GM19238 (cell line): ENCODE data around the gene GJB6.

Experiments
- DNase-seq: peaks from one replicate; pipeline ENCODE4 v3.0.0; 2011; ENCODE audit warnings: low spot score; ENCODE audit not compliant: insufficient read length

GJB6 gene

GRCh38 chr13:20227730-20228129, 4.4 kb downstream of the GJB6 start:
- DNase-seq, result no peak

DNA sequence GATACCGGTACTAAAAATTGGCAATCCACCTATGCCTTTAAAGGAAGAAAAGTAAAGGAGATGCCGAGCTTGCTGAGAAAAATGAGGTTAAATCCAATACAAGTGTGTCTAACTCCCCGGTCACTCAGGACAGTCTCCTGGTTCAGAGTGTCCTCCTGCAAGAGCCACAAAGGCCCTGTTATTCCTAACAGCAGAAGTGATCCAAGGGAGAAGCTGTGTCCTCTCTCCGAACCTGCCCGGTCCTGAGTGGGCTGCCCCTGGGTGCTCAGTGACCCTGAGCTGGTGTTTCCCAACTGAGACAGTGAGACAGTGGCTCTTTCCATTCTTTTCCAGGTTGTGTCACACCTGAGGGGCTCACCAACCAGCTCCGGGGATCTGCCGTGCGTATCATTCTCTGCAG, 4.8 kb downstream of the GJB6 start:
- DNase-seq, result no peak

DNA sequence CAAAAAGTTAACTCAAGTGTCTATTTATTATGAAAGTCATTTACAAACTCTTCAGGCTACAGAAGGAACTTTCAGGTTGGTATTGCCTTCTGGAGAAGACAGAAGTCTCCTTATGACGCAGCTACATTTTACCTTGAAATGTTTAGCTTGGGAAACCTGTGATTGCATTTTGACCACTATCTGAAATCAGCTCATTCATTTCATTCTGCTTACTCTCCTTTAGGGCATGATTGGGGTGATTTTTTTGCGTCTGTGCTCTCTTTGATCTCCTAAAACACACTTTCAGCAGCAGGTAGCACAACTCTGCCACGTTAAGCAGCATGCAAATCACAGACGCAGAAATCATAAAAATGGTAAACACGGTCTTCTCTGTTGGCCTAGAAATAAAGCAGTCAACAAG, 9.6 kb downstream of the GJB6 start:
- no peak for DNase-seq

GRCh38 chr13:20221772-20222171, 10.3 kb downstream of the GJB6 start:
- DNase-seq, result no peak

DNA sequence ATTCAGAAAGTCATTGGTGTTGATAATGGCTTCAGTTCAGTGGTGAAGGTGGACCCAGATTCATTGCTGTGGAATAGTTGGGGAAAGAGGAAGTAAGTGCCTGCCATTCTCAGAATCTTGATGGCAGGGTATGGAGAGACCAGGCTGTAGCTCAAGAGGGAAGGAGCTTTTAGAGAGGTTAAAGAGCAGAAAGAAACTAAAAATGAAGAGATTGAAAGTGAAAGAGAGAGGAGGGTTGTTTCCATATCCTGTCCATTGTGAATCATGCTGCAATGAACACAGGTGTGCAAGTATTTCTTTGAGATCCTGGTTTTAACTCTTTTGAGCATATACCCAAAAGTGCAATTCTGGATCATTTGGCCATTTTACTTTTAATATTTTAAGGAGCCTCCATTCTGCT, 12.5 kb downstream of the GJB6 start:
- peak; percentile 37 for DNase-seq

GRCh38 chr13:20217168-20217567, 15.0 kb downstream of the GJB6 start:
- DNase-seq, result no peak

GRCh38 chr13:20209948-20210347, 22.2 kb downstream of the GJB6 start:
- DNase-seq, result no peak

- no peak for DNase-seq
Measured at GRCh38 chr13:20206698-20207235, 25.4 kb downstream of the GJB6 start.

DNA sequence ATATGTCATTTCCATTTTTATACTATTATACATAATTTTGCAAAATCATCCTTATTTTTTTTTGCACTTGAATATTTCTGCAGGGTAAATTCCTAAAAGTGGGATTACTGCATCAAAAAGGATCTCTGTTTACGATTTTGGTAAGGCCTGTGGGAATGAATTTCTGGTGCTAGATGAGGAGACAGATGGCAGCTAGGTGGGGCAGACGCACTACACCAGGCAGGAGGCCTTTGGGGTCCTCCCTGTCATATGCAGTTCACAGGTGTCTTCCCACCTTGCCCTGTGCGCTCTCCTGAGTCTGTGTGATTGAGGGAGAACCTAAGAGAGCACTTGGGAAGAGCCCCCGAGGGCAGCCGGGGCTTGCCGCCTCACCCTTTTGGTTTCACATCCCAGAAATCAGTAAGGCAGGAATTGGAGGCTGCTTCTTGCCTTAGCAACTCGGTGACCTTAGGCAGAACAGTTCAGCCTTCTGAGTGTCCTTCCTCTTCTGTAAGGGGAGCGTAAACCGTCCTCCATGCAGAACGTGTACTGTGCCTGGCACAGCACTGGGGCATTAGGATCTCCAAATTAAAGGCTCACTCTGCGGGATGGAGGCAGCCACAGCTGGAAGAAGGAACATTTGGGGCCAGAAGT, 25.9 kb downstream of the GJB6 start:
- no peak for DNase-seq

DNA sequence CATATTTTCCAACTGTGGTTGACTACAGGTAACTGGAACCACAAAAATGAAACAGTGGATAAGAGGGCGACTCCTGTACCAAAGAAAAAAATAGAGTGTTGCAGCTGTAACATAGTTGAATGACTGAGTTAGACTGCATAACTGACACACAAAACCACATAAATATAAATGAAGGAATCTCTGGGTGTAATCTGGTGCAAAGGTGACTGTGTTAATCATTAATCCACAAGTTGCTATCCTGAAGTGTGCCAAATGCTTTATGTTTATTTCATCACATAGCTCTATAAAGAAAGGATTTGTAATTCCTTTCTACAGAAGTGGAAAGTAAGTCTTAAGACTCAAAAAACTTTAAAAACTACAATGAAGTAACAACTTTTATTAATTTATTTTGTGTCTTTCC, 33.3 kb downstream of the GJB6 start:
- DNase-seq, result no peak

DNA sequence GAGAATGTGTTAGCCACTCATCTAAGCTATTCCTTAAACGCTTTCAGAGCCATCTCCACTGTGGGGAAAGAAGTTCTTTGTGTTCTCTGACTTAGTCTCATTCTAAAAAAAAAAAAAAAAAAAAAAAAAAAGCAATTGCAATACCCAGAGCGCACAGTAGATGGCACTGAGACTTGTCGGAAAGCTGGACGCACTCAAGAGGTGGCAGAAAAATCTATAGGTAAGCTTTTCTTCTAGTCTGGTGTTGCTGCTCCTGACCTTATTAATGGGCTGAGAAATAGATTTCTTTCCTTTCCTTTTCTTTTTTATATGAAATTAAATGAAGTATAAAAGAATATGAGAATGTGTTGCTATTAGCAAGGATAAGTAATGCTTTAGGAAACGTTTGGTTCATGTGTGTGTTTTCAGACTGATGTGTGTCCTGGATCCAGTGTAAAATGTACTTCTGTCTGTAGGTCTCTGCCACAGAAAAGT, 34.7 kb downstream of the GJB6 start:
- DNase-seq, result no peak

GRCh38 chr13:20195801-20196200, 36.3 kb downstream of the GJB6 start:
- no peak for DNase-seq

DNA sequence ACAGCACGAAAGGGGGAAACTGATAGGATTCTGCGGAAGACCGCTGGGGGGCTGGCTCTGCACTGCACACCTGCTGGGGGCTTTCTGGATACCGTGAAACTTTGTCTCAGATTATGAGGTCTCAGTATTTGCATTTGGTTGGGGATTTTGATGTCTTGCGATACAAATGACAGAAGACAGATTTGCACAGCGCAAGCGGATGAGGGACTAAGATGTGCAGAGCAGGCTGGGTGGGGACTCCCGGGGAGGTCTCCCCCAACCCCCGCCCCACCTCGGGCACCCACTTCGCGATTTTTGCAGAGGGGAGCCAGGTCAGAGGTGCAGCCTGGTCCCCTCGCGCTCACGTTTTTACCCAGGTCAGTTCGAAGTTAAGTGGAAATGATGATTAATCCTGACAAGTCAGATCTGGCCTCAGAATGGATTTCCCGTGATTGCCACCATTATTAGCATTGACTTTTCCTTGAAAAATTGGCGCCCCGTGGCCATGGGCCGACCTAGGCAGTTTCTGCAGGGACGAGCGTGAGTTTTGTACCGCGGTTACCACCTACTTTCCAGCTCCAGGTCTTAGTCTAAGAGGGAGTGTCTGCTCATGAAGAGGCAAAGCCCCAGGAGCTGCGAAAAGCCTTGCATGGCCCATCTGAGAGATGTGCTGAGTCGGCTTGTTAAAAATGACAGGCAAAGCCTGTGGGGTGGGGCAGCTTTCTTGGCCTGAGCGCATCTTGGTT, 38.0 kb downstream of the GJB6 start:
- DNase-seq, result no peak

DNA sequence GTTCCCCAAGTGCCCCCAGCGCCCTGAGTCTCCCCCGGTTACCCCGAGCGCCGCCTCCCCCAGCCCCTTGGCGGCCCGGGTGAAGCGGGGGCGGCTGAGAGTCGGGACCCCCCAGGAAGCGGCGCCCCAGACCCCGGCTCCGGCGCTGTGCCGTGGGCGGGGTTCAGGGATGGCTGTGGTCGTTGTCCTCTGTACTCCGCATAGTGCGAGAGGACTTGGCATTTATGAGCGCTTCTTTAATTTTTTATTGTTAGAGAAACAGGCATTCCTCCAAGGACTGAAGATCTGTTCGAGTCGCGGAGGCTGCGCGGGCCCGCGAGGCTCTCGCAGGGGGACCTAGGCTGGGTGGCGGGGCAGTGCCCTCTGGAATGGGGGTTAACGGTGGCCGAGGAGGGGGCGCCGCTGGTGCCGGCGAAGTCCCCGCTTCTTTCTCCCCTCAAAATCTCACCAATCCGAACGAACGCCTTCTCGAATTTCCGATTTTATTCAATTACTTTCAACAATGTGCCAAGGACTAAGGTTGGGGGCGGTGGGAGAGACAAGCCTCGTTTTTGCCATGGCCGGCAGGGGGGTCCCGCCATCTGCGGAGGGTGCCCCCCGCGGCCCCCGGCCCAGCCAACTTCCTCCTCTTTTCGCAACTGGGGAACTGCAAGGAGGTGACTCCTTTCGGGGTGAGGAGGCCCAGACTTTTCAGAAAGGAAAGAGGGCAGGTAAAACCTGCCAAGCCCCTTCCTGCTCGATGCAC, 38.8 kb downstream of the GJB6 start:
- DNase-seq, result no peak

- no peak for DNase-seq
Measured at GRCh38 chr13:20192836-20193161, 39.3 kb downstream of the GJB6 start, which contains the start of gene GJB2. TSS of gene GJB2 (minus strand) at chr13:20192938. CDS start at chr13:20189581, 3,357 bp downstream.

GRCh38 chr13:20192158-20192835, 39.8 kb downstream of the GJB6 start:
- DNase-seq, result no peak

DNA sequence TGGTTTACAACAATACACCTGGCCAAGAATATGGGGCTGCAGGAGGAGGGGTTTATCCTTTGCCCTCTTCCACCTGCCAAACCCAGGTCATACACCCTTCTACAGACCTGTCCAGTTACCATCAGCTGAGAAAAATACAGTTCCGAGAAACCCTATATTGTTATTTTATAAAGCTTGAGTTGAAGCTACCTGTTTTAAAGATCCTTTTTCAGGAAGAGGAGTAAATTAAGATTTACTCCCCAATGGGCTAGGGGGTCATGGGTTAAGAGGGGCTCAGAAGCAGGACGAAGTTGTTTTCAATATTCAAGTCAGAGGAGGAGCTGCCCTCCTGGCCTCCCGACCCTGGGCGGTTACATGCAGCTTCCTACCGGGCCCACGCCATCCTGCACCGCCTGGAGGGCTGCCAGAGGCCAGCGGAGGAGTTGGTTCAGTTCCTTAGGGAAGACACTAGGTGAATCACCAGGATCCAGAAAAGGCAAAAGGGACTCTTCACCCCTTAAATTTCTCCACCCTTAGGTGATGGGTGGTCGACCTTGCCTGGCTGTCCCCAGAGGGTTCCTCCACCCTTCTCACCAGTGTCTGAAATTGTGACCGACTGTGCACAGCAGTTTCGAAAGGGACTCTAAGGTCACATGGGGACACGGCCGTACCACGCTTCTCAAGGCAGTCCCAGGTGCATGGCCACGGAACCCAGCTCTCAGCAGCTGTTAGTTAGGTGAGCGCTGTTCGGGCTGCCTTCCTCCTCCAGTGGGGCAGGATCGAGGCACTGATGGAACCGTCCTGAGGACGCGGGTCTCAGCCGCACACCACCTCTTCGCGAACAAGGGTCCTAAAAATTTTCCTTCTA, 40.6 kb downstream of the GJB6 start:
- DNase-seq, result no peak

- DNase-seq, result no peak
Measured at GRCh38 chr13:20190481-20191310, 41.4 kb downstream of the GJB6 start.

DNA sequence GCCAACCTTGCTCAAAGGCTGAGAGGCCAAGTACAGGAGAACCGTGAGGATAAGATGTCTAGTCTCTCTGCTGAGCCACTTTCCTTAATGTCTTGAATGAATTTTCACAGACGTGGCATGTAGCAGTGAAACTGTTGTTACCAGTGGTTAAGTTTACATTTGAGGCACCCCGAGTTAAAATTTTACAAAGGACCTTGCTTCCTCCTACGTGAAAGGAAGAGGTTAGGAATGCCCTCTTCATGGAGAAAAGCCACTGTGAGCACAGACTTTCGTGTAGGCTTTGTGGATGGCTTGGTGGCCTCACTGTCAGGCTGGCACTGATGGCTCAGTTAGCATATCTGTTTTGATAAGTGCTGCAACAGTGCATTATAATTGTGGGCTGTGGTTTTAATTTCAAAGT, 42.0 kb downstream of the GJB6 start:
- DNase-seq, result no peak
